WI38 (cell line): ENCODE results near the gene LAMTOR2.
"Not testable (repeated sequence)": the region's sequence is repeated elsewhere in the genome, so short reads cannot be mapped to it uniquely, and the experiment has no call there.

ENCODE experiments used
- H3K4me3 ChIP-seq: 2 replicates; pipeline ENCODE4 v1.5.1; 2011; ENCODE audit warnings: low read depth, mild to moderate bottlenecking, control low read depth, low read length
- TF ChIP-seq, protein P1 (sequence below): IDR thresholded peaks from 2 replicates; pipeline ENCODE4 v1.5.1; 2012; ENCODE audit warnings: low read depth, mild to moderate bottlenecking, control low read depth, low read length

The LAMTOR2 gene

DNA sequence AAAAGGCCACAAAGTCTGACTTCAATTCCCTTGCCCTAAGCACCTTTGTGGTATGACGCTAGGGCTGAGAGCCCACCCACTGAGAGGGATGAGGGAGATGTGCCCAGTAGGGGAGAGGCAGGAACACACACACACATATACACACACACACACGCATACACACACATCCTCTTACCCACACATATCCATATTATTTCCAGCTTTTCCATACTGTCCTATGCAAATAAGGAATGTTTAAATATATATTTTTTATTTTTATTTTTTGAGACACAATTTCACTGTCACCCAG, 9.4 kb downstream of the LAMTOR2 start:
- H3K4me3 ChIP-seq = no peak overlapping the region
- TF ChIP-seq, protein P1, sequence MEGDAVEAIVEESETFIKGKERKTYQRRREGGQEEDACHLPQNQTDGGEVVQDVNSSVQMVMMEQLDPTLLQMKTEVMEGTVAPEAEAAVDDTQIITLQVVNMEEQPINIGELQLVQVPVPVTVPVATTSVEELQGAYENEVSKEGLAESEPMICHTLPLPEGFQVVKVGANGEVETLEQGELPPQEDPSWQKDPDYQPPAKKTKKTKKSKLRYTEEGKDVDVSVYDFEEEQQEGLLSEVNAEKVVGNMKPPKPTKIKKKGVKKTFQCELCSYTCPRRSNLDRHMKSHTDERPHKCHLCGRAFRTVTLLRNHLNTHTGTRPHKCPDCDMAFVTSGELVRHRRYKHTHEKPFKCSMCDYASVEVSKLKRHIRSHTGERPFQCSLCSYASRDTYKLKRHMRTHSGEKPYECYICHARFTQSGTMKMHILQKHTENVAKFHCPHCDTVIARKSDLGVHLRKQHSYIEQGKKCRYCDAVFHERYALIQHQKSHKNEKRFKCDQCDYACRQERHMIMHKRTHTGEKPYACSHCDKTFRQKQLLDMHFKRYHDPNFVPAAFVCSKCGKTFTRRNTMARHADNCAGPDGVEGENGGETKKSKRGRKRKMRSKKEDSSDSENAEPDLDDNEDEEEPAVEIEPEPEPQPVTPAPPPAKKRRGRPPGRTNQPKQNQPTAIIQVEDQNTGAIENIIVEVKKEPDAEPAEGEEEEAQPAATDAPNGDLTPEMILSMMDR = no peak

DNA sequence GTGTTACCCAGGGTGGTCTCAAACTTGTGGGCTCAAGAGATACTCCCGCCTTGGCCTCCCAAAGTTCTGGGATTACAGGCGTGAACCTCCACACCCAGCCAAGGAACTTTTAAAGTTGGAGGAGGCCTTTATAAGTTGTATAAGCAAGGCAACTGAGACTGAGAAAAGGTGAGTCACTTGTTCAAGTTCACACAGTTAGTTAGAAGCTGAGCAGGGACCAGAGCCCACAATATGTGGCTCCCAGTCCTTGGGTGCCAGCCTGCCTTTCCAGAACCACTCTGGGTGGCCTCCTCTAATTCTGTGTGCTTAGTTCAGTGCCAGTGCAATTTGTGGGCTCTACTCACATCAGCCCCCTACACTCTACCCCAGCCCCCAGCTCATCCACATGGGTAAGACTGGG, 10.0 kb downstream of the LAMTOR2 start:
- TF ChIP-seq, protein P1 = no peak
- H3K4me3 ChIP-seq = no peak overlapping the region

DNA sequence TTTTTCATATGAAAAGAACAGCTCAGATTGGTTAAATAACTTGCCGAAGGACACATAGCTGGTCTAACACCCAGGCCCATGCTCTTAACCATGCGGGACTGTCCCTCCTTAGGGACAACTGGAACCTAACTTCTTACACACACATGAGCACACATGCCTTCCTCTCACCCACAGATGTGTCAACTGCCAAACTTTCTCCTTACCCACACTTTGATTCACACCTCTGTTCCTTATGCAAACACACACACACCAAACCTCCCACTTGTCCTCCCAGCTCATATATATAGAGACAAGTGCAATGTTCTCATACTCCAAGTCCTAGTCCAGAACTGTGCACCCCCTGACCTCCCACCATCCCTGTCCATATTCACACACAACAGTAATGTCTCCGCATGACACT, 10.6 kb downstream of the LAMTOR2 start:
- TF ChIP-seq, protein P1 = no peak
- no peak overlapping the region for H3K4me3 ChIP-seq

DNA sequence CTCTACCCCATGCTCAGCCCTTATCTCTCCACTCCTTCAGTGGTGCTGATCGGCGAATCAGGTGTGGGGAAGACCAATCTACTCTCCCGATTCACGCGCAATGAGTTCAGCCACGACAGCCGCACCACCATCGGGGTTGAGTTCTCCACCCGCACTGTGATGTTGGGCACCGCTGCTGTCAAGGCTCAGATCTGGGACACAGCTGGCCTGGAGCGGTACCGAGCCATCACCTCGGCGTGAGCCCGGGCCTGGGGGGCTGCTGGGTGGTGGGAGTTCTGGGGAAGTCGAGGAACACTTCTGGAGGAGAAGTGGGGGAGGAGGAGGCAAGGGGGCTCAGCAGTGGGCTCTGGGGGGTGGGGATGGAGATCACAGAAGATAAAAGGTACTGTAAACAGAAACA, 11.3 kb downstream of the LAMTOR2 start:
- TF ChIP-seq, protein P1 = no peak
- H3K4me3 ChIP-seq = no peak overlapping the region

DNA sequence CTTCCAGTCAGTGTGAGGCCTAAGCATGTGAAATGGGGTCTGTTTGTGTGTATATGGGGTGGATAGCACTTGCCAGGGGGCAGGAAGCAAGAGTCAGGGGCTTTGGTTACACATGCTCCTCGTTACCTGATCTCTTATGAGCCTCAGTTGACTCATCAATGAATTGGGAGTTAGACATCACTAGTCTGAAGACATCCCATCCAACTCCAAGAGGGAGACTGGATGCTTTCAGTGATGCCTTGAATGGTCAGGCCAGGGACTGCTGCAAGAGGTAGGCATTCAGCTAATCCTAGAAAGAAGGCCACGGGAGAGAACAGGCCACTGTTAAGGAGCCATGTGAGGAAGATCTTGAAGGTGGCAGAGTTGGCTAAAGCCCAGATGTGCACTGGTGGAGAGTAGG, 12.7 kb downstream of the LAMTOR2 start:
- no peak overlapping the region for H3K4me3 ChIP-seq
- TF ChIP-seq, protein P1 = no peak

DNA sequence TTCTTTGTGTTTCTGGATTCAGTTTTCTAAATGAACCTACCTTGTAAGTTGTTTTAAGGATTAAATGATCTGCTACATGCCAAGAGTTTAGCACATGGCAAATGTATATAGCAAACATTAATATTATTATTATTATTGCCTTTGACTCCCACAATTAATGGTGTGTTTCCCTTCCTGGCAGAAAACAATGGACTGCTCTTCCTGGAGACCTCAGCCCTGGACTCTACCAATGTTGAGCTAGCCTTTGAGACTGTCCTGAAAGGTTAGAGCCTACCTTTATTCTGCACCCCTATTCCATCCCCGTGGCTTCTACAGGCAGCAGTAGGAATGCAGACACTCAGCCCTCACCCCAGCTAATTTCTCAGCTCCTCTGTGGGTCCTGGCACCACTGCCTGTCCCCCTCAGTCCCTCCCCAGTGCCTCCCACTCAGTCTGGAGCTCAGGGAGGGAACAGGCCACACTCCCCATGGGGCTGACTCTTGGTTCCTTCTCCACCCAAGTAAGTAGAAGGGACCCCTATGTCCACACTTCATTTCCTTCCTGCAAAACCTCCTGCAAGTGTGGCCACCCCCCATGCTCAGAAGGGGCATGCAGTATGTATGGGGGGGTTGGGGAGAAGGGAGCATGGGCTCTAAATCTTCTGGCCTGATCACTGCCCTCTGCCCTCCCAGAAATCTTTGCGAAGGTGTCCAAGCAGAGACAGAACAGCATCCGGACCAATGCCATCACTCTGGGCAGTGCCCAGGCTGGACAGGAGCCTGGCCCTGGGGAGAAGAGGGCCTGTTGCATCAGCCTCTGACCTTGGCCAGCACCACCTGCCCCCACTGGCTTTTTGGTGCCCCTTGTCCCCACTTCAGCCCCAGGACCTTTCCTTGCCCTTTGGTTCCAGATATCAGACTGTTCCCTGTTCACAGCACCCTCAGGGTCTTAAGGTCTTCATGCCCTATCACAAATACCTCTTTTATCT, 15.2 kb downstream of the LAMTOR2 start:
- H3K4me3 ChIP-seq = no peak overlapping the region
- TF ChIP-seq, protein P1 = no peak

DNA sequence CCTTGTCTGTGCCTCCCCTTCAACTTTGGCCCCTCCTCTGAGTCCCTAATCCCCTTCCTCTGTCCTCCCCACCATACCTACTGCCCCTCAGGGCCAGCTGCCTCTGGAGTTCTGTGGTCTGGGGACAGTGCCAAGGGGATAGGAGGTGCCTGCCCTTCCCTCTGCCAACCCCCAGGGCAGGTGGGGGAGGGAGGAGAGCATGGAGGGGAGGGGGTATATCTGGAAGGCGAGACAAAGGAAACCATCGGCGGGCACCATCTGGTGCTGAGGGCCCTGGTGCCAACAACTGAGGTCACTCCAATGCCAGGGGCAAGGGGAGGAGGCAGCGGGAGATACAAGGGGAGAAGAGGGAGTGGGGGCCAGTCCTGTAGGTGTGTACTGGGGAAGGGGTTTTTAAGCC, 16.0 kb downstream of the LAMTOR2 start:
- H3K4me3 ChIP-seq = no peak overlapping the region
- TF ChIP-seq, protein P1 = no peak

DNA sequence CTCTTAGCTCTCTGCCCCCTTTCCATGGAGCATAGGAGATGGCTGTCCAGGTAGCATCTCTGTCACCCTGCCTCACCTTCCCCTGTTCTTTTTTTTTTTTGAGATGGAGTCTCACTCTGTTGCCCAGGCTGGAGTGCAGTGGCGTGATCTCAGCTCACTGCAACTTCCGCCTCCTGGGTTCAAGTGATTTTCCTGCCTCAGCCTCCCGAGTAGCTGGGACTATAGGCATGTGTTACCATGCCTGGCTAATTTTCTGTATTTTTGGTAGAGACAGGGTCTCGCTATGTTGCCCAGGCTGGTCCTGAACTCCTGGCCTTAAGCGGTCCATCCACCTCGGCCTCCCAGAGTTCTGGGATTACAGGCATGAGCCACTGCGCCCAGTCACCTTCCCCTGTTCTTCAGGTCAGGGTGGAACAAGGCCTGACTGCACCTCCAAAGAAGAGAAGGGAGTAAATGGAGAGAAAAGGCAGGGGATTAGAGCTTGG, 16.8 kb downstream of the LAMTOR2 start:
- not testable (repeated sequence) for H3K4me3 ChIP-seq
